ENCODE results near the gene BCKDHB. TPM values are rescaled to one million over a fixed set of nuclear protein-coding genes. Genes with fewer than 3 reads are reported as not detected.

BCKDHB gene
- total and polyA plus RNA-seq, 8 donors = 7.8 to 44.6 (median 20.3) TPM

GRCh38 chr6:80217794-80218193 is 111.3 kb downstream of the BCKDHB start:
- peaks cover 0 to 22% (median 11%) of the 10 kb centered on the region in 4 donors for H3K4me1 ChIP-seq
- intact Hi-C loops (cut with DNase I; ENCODE audit: low total_unique reads) = no loop called here
- H3K27ac ChIP-seq = no peak overlapping the region
- no peaks in the 10 kb centered on the region for H3K27me3 ChIP-seq
- no peak overlapping the region for H3K4me3 ChIP-seq
- WGBS, 5 donors = 65 to 89% (median 83%) methylated on average over 6 of the region's 6 CpGs
- no peaks in the 10 kb centered on the region for H3K9me3 ChIP-seq
- H3K36me3 ChIP-seq = peaks cover 0 to 6% (median 2%) of the 10 kb centered on the region in 4 donors
- TF ChIP-seq, protein P1, sequence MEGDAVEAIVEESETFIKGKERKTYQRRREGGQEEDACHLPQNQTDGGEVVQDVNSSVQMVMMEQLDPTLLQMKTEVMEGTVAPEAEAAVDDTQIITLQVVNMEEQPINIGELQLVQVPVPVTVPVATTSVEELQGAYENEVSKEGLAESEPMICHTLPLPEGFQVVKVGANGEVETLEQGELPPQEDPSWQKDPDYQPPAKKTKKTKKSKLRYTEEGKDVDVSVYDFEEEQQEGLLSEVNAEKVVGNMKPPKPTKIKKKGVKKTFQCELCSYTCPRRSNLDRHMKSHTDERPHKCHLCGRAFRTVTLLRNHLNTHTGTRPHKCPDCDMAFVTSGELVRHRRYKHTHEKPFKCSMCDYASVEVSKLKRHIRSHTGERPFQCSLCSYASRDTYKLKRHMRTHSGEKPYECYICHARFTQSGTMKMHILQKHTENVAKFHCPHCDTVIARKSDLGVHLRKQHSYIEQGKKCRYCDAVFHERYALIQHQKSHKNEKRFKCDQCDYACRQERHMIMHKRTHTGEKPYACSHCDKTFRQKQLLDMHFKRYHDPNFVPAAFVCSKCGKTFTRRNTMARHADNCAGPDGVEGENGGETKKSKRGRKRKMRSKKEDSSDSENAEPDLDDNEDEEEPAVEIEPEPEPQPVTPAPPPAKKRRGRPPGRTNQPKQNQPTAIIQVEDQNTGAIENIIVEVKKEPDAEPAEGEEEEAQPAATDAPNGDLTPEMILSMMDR (IDR thresholded peaks at IDR 0.05) = no peak
- TF ChIP-seq EP300 (IDR thresholded peaks at IDR 0.05) = no peak
- TF ChIP-seq POLR2AphosphoS5 (IDR thresholded peaks at IDR 0.05) = peak in 2 of 3 donors; percentile 5 to 16
- DNase-seq = peak in 1 of 2 donors; percentile 61

DNA sequence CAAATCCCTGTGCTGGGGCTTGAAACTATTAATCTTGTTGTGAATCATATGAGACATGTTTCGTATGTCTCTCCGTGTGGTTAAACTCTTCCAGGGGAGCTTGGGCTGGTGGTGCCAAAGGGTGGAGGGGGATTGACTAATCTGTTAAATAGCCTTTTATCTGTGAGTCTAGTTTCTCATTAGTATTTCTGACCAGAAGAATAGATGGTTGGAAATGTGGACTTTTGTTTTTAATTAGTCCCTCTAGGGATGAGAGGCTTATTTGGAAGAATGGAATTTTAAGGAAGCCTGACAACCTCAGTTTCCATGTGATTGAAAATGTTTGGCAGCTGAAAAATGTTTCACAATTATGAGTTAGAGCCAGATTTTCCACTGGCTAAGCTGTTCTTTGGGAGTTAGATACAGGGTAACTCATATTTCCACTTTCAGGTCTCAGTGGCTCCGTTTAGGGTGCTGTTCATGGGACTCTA is 117.3 kb downstream of the BCKDHB start:
- Histone ChIP-seq H3K4me1 (no peaks in the 10 kb centered on the region), H3K27ac (no peak overlapping the region), H3K27me3 (no peaks in the 10 kb centered on the region), H3K36me3 (peaks cover 0 to 6% (median 2%) of the 10 kb centered on the region in 4 donors), H3K9me3 (no peaks in the 10 kb centered on the region), H3K4me3 (no peak overlapping the region)
- TF ChIP-seq, protein P1 (IDR thresholded peaks at IDR 0.05) = no peak
- no peak for TF ChIP-seq POLR2AphosphoS5 (IDR thresholded peaks at IDR 0.05)
- no peak for DNase-seq
- 90 to 98% (median 92%) methylated on average over 3 of the region's 3 CpGs for WGBS, 5 donors
- intact Hi-C loops (cut with DNase I; ENCODE audit: low total_unique reads) = no loop called here

DNA sequence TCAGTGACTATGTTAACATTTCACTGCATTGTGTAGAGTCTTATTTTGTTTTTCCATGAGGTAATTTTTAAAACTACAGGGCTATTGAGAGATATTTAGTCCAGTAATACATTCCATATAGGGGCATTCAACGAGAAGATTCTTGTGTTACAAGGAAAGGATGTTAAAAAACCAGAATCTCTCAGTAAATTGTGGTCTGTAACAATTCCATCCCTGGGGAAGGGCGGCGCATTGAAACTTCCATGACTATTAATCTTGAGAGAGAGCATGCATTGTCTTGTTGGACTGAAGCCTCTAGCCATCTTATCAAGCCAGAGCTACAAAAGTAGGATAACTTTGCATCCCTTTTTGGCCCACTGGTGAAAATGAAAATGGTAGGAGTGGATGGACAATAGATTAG is 119.7 kb downstream of the BCKDHB start:
- H3K9me3 ChIP-seq = no peaks in the 10 kb centered on the region
- WGBS, 5 donors = 82 to 92% (median 87%) methylated on average over 3 of the region's 3 CpGs
- no peak for DNase-seq
- no peaks in the 10 kb centered on the region for H3K4me1 ChIP-seq
- TF ChIP-seq POLR2A (IDR thresholded peaks at IDR 0.05) (no peak), EP300 (IDR thresholded peaks at IDR 0.05) (no peak), POLR2AphosphoS5 (IDR thresholded peaks at IDR 0.05) (no peak)
- TF ChIP-seq, protein P1 (IDR thresholded peaks at IDR 0.05) = no peak
- H3K36me3 ChIP-seq = no peaks in the 10 kb centered on the region
- no peak overlapping the region for H3K27ac ChIP-seq
- no peak overlapping the region for H3K4me3 ChIP-seq
- intact Hi-C loops (cut with DNase I; ENCODE audit: low total_unique reads) = no loop called here
- no peaks in the 10 kb centered on the region for H3K27me3 ChIP-seq

GRCh38 chr6:80226699-80227098 is 120.2 kb downstream of the BCKDHB start:
- intact Hi-C loops (cut with DNase I; ENCODE audit: low total_unique reads) = no loop called here
- Histone ChIP-seq H3K4me3 (no peak overlapping the region), H3K9me3 (no peaks in the 10 kb centered on the region), H3K4me1 (no peaks in the 10 kb centered on the region), H3K27me3 (no peaks in the 10 kb centered on the region), H3K27ac (no peak overlapping the region), H3K36me3 (no peaks in the 10 kb centered on the region)
- WGBS, 5 donors = 89 to 93% (median 92%) methylated on average over 5 of the region's 5 CpGs
- TF ChIP-seq EP300 (IDR thresholded peaks at IDR 0.05) = no peak
- TF ChIP-seq, protein P1 (IDR thresholded peaks at IDR 0.05) = no peak
- no peak for DNase-seq

Data from stomach (tissue), 9 donors.